ENCODE data around the gene TCEA3. TPM values are rescaled to one million over a fixed set of nuclear protein-coding genes. Genes with fewer than 3 reads are reported as not detected.

Gene TCEA3
- total RNA-seq: 10 to 100 TPM; 26.8 to 50.4 (median 48.0) TPM

- intact Hi-C loops (cut with DNase I): loop anchor here (10.0 kb wide), 1 partner anchor 110 kb away; the partner anchor contains the start of gene E2F2
- Histone ChIP-seq H3K4me3 (replicated peaks in 1 of 3) (peak within 1 kb of the TSS; percentile 56 to 75 (median 72)), H3K4me1 (peaks cover 24 to 29% of the 10 kb centered on the region in 2 donors), H3K27me3 (no peaks in the 10 kb centered on the region), H3K9me3 (no peaks in the 10 kb centered on the region), H3K36me3 (peaks cover 0 to 3% of the 10 kb centered on the region in 2 donors), H3K27ac (peak within 1 kb of the TSS; percentile 63 to 90 (median 88))
- WGBS, 2 donors: 0 to 1% methylated on average over 11 to 32 of the region's 84 CpGs
- TF ChIP-seq POLR2A (IDR thresholded peaks at IDR 0.05) (peak; percentile 9 to 31), CTCF (IDR thresholded peaks at IDR 0.05) (no peak)
- DNase-seq: peak; percentile 81 to 82
These were observed at the start of gene TCEA3 for GRCh38 chr1:23424293-23425192. TCEA3 (minus strand) TSS chr1:23424748; CDS start chr1:23424633, 115 bp downstream.

GRCh38 chr1:23473037-23473800 lies 48.7 kb upstream of the TCEA3 start:
- H3K4me1 ChIP-seq: peaks cover 16 to 55% of the 10 kb centered on the region in 2 donors
- no peaks in the 10 kb centered on the region for H3K36me3 ChIP-seq
- WGBS, 2 donors: 68 to 72% methylated on average over 6 of the region's 6 CpGs
- H3K27me3 ChIP-seq: no peaks in the 10 kb centered on the region
- no peaks in the 10 kb centered on the region for H3K9me3 ChIP-seq
- intact Hi-C loops (cut with DNase I): no loop called here
- H3K4me3 ChIP-seq (replicated peaks in 1 of 3): no peak overlapping the region
- DNase-seq: peak; percentile 51 to 52
- TF ChIP-seq CTCF (IDR thresholded peaks at IDR 0.05) (no peak), POLR2A (IDR thresholded peaks at IDR 0.05) (no peak)
- H3K27ac ChIP-seq: peak overlapping the region; percentile 35 to 56 (median 53)

GRCh38 chr1:23472351-23473036 lies 47.9 kb upstream of the TCEA3 start:
- no peak for TF ChIP-seq CTCF (IDR thresholded peaks at IDR 0.05)
- no peak for TF ChIP-seq POLR2A (IDR thresholded peaks at IDR 0.05)
- intact Hi-C loops (cut with DNase I): no loop called here
- no peaks in the 10 kb centered on the region for H3K36me3 ChIP-seq
- H3K27ac ChIP-seq: peak overlapping the region in 2 of 3 donors; percentile 53 to 56
- WGBS, 2 donors: 96 to 97% methylated on average over 5 of the region's 5 CpGs
- no peaks in the 10 kb centered on the region for H3K9me3 ChIP-seq
- peaks cover 16 to 55% of the 10 kb centered on the region in 2 donors for H3K4me1 ChIP-seq
- H3K4me3 ChIP-seq (replicated peaks in 1 of 3): no peak overlapping the region
- no peaks in the 10 kb centered on the region for H3K27me3 ChIP-seq
- no peak for DNase-seq

- no peaks in the 10 kb centered on the region for H3K36me3 ChIP-seq
- no peak overlapping the region for H3K4me3 ChIP-seq (replicated peaks in 1 of 3)
- TF ChIP-seq CTCF (IDR thresholded peaks at IDR 0.05) (no peak), POLR2A (IDR thresholded peaks at IDR 0.05) (no peak)
- H3K27ac ChIP-seq: peak overlapping the region in 1 of 3 donors; percentile 51
- intact Hi-C loops (cut with DNase I): no loop called here
- no peaks in the 10 kb centered on the region for H3K27me3 ChIP-seq
- no peaks in the 10 kb centered on the region for H3K9me3 ChIP-seq
- no peak for DNase-seq
- WGBS, 2 donors: 77 to 79% methylated on average over 4 of the region's 4 CpGs
- H3K4me1 ChIP-seq: peaks cover 16 to 55% of the 10 kb centered on the region in 2 donors
These were observed 47.0 kb upstream of the TCEA3 start for GRCh38 chr1:23471473-23472075.
